NCI-H345 treated with DMSO at 0.1 percent for 48 hours (cell line): Measurements from ENCODE around the gene ANKRD22.

Experiments
- DNase-seq: peaks from one replicate; lab custom pipeline; 2025; ENCODE audit not compliant: unreplicated experiment; lab: John Stamatoyannopoulos, UW

ANKRD22 gene

DNA sequence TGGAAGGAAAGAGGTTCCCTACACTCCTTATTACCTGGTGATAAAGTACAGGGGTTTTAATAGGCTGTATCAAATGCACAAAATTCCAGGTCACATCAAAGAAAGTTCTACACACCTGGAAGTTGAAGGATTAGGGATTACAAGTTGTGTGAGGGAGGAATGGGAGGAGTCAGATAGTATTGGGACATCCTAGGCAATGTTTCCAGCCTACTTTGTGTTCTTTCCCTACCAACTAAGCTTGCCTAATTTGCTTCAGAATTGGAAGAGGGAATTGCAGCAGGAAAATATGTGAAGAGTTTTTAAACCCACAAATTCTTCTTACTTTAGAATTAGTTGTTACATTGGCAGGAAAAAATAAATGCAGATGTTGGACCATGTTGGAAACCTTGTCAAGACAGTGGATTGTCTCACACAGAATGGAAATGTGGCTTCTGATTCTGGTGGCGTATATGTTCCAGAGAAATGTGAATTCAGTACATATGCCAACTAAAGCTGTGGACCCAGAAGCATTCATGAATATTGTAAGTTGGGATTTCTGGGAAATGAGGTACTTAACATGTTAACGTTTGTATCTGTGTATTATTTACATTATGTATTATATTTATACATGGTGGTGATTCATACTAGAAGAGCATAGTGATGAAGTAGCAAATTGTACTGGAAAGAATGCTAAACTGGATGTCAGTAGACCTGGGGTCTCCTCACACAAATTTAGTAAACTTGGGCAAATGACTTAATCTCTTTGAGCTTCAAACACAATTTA, 48.9 kb downstream of the ANKRD22 start, which contains the start of gene LIPM:
LIPM (plus strand) TSS at position 208 of the 763 bp plus-strand sequence; CDS start at position 375, 167 bp downstream.
- no peak for DNase-seq

- DNase-seq, result no peak
Measured at GRCh38 chr10:88800152-88801125, 51.2 kb downstream of the ANKRD22 start.

- no peak for DNase-seq
Measured at GRCh38 chr10:88794731-88795130, 56.9 kb downstream of the ANKRD22 start.

DNA sequence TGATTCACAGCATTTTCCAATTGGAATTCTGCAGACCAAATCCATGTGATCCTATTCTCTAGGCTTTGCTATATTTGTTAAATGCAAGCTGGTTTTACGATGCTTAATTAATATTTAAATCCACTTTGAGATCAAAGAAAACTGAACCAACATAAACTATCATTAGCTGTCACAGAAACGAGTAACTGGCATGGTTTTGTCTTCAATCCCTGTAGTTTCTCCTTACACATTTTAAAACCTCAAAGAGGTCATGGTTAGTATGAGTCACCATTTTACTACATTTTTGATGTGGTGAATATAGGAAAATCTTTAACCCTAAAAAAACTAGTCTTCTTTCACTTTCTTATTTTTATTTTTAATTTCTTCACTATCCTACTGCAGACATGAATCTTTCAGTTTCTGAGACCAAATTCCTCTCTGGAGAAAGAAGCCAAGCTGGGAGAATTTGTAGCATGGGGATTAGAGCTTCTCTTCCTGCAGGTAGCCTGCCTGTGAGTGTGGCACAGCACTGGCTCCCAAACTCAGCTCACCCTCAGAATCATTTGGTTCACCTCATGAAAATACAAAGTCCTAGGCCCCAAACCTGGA, 57.8 kb downstream of the ANKRD22 start:
- DNase-seq, result no peak

- no peak for DNase-seq
Measured at GRCh38 chr10:88792661-88793060, 59.0 kb downstream of the ANKRD22 start.

- DNase-seq, result no peak
Measured at GRCh38 chr10:88791924-88792323, 59.7 kb downstream of the ANKRD22 start.

DNA sequence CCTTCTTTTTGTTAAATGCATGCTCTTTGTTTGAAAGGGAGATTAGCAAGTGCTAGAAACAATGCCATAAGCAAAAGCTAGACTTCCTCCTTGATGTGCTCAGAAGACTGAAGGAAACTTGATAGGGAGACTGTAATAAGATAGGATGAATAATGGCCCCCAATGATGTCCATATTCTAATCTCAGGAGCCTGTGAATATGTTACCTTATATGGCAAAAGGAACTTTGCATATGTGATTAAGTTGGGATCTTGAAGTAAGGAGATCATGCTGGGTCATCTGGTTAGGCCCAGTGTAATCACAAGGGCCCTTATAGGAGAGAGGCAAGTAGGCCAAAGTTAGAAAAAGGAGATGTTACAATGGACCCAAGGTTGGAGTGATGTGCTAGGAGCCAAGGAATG, 62.7 kb downstream of the ANKRD22 start:
- DNase-seq, result no peak

DNA sequence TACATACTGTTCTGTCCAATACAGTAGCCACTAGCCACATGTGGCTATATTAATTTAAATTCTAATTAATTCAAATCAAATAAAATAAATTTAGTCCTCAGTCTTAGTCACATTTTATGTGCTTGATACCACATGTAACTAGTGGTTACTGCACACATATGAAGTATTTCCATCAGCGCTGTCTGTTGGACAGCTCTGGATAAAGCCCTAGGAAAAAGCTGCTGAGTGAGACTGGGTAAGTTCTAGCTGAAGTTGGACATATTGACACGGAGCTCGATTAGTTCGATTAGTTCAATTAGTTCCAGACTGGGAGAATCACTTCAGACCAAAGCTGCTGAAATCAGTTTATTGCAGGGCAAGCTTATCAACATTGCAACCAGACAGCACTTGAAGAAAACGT, 64.2 kb downstream of the ANKRD22 start:
- DNase-seq, result no peak

DNA sequence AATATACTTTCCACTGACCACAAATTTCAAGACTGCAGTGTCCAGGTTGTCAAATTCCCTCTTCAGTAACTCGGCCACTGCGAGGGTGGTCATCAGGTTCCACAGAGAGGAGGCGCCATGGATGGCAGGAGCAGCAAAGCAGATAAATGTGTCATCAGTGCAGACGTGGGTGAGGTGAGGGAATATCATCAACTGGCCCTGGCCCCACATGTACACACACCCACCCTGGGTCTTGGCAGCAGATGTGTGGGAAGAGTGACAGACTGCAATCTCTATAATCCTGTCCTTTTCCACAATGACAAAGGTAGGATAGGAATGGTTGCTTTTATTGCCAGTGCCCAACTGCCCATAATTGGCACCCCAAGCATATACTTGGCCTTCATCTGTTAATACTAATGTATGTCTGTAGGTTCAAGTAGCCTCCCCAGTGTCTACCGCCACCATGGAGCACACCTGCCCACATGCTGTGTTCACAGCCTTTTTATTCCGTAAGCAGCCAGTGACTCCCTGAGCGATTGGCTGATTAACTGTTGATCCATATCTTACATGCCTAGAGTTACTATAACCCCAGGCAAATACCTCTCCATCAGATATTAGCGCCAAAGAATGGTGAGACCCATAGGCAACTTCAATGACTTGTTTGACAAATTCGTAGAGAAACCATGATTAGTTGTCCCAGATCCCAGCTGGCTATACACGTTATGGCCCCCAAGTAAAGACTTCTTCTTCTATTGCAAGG, 65.4 kb downstream of the ANKRD22 start:
- DNase-seq, result no peak

- DNase-seq, result no peak
Measured at GRCh38 chr10:88783724-88784123, 67.9 kb downstream of the ANKRD22 start.

GRCh38 chr10:88782222-88782621, 69.4 kb downstream of the ANKRD22 start:
- DNase-seq, result no peak

GRCh38 chr10:88781206-88781605, 70.4 kb downstream of the ANKRD22 start:
- no peak for DNase-seq
